GM21390 (cell line): ENCODE results near the gene CCL2.
"Not testable (repeated sequence)": the region's sequence is repeated elsewhere in the genome, so short reads cannot be mapped to it uniquely, and the experiment has no call there.

Experiments used
- ATAC-seq: cut with Tn5 transposase; IDR thresholded peaks from one replicate; pipeline ENCODE4 v1.9.1; 2021; ENCODE audit not compliant: unreplicated experiment

The CCL2 gene

GRCh38 chr17:34254651-34255380, at the start of gene CCL2:
Gene CCL2 (plus strand): TSS chr17:34255285. CDS start chr17:34255350, 65 bp downstream.
- no peak for ATAC-seq

- ATAC-seq, result no peak
Measured at GRCh38 chr17:34205401-34205800, 49.7 kb upstream of the CCL2 start.

GRCh38 chr17:34206569-34206968, 48.5 kb upstream of the CCL2 start:
- ATAC-seq, result no peak

DNA sequence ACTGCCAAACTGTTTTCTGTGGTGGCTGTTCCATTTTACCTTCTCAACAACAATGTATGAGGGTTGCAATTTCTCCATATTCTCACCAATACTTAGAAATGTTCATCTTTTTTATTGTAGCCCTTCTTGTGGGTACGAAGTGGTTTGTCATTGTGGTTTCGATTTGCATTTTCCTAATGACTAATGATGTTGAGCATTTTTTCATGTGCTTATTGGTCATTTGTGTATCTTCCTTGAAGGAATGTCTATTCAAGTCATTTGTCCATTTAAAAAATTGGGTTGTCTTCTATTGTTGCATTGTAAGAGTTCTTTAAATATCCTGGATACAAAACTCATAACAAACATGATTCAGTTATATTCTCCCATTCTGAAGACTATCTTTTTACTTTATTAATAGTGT, 47.5 kb upstream of the CCL2 start:
- no peak for ATAC-seq

GRCh38 chr17:34218748-34219147, 36.3 kb upstream of the CCL2 start:
- ATAC-seq, result no peak

GRCh38 chr17:34219405-34219804, 35.7 kb upstream of the CCL2 start:
- no peak for ATAC-seq

GRCh38 chr17:34220045-34220751, 34.9 kb upstream of the CCL2 start:
- ATAC-seq, result no peak

DNA sequence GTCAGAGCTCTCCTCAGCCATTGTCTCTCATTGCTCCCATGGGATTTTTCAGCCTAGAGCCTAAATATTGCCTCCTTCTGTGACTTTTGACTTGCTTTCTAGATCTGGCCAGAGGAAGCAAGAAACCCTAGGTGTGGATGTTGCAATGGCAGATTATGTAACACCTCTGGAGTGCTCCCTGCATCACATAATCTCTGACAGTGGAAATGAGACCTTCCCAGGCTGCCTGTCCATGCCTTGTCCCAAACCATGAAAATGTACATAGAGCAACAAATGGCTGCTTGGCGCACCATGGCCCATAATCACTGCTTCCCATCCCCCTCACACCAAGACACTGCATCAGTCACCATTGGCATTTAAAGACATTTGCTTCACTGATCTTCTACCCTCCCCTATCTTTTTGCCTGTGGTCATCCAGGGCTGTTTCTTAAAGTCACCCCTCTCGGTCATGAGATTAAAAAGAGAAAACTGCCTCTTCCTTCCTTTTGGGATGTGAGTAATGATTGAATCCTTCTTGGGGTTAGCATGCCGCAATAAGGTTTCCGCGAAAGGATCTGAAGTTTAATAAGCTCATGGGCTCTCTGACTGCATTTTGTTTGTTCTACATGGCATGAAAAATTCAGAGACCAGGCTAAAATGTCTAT, 34.2 kb upstream of the CCL2 start:
- ATAC-seq, result no peak

DNA sequence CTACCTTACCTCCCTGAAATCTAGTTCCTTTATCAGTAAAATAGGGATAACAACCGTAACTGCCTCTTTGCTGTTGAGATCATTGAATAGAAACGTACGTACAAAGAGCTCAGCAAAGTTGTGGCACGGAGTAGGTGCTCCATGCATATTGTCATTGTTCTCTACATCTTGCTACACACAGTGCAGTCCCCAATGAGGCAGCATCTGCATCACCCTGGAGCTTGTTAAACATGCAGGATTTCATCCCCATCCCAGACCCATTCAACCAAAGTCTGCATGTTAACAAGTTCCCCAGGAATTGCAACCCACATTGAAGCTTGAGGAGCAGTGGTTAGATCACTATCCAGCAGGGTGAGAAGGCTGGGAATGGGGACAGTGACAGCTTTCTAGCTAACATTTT, 33.7 kb upstream of the CCL2 start:
- ATAC-seq, result no peak

DNA sequence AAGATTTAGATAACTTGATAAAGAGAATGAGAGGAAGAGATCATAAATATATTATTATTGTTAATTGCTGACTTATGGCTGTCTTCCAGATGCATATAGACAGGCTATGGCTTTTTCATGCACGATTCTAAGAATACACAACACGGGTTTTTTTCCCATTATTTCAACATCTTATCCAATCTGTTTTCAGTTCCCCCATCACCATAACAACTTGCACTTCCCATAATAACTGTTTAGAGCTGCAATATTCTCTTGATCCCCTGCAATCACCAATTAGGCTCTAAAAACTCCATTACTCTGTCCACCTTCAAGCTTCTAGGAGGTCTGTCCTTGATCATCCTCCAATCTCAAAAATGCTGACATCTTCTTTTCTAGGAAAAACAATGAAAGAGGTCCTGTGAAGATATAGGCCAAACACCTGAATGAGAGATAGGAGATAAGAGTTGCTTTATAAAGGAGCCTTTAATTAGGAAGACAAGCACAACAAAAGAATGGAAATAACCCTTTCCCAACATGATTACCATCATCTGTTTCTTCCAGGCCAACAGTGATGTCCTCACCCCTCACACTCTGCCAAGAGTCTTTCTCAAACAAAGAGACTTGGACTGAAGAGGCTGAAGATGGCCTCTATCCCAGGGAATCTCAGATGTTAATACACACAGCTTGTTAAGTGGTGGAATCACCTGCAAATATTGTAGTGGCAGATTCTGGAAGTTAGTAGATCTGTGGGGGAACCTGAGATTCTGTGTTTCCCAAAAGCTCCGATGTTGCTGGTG, 32.2 kb upstream of the CCL2 start:
- ATAC-seq, result no peak

DNA sequence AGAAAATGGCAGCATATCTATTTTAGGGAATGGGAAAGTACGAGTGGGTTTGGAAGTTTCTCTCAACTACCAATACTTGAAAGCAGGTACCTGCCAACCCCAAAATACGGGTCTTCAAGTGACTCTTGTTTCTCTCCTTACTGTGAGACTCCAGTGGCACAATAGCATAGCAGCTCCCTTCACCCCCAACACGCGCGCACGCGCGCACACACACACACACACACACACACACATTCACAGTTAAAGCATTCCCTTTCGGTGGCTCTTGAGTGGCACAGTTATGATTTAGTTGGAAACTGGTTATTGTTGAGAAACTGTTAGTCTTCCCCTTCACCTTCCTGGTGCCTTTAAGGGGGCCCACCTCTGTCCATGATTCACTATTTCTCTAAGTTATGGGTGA, 30.0 kb upstream of the CCL2 start:
- no peak for ATAC-seq

GRCh38 chr17:34226011-34226743, 28.9 kb upstream of the CCL2 start:
- ATAC-seq, result no peak

- no peak for ATAC-seq
Measured at GRCh38 chr17:34226744-34227034, 28.4 kb upstream of the CCL2 start.

DNA sequence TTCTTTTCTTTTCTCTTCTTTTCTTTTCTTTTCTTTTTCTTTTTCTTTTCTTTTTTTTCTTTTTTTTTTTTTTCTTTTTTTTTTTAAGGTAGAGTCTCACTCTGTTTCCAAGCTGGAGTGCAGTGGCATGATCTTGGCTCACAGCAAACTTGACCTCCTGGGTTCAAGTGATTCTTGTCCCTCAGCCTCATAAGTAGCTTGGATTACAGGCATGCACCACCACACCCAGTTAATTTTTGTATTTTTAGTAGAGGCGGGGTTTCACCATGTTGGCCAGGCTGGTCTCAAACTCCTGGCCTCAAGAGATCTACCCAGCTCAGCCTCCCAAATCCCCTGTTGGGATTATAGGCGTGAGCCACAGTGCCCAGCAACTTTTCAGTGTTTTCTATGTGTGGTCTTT, 27.8 kb upstream of the CCL2 start:
- not testable (repeated sequence) for ATAC-seq

- ATAC-seq, result no peak
Measured at GRCh38 chr17:34227707-34228106, 27.4 kb upstream of the CCL2 start.

DNA sequence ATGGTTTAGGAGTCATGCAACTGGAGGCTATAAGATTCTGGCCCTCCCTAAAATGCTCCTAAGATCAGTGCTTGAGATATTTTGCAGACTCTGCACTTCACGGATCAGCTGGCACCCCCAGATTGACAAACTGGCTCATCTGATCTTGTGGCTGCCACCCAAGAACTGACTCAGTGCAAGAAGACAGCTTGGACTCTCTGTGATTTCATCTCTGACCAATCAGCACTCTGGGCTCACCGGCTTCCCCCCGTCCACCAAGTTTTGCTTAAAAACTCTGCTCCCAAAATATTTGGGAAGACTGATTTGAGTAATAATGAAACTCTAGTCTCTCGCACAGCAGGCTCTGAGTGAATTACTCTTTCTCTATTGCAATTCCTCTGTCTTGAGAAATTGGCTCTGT, 26.3 kb upstream of the CCL2 start:
- no peak for ATAC-seq

DNA sequence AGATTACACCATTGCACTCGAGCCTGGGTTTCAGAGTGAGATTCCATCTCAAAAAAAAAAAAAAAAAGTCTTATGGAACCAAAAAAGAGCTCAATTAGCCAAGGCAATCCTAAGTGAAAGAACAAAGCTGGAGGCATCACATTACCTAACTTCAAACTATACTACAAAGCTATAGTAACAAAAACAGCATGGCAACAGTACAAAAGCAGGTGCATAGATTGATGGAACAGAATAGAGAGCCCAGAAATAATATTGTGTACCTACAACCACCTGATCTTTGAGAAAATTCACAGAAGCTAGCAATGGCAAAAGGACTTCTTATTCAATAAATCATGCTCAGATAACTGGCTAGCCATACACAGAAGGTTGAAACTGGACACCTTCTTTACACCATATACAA, 24.7 kb upstream of the CCL2 start:
- no peak for ATAC-seq

GRCh38 chr17:34234616-34235015, 20.5 kb upstream of the CCL2 start:
- ATAC-seq, result no peak

DNA sequence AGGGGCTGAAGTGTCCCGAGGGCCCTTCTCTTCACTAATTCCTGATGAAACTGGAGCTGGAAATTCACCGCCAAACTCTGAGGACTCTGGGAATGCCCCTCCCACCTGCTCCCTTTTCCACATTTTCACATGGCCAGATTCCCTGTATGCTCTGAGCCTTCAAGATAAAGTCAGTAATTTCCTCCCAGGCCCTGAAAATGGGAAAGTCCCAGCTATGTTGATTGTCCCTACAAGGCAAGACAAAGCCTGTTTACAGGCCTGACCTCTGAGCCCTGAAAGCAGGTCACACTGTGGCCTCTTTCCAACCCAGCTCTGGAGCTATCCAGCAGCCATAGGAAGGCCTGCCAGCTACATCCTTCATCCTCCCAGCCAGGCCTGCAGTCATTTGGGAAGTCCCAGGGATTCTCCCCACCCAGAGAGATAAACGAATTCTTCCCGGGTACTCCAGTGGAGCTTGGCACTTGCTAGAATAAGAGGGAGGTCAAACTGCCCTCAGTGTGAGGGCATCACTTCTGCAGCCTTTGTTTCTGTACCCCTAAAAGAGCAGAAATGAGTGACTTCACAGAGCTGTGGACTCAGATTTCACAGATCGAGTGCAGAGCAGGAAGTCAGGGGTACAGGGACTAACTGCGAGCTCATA, 19.6 kb upstream of the CCL2 start:
- ATAC-seq, result no peak

- no peak for ATAC-seq
Measured at GRCh38 chr17:34236281-34236892, 18.7 kb upstream of the CCL2 start.
